ENCODE data around the gene AGFG2.
"Not testable (repeated sequence)": the region's sequence is repeated elsewhere in the genome, so short reads cannot be mapped to it uniquely, and the experiment has no call there.

The AGFG2 gene

GRCh38 chr7:100556541-100556940, 17.5 kb downstream of the AGFG2 start:
- no peak overlapping the region for H3K4me3 ChIP-seq (replicated peaks; ENCODE audit: low read depth, low read length)
- DNase-seq (ENCODE audit: extremely low read depth, low read depth): no peak
- TF ChIP-seq CTCF (IDR thresholded peaks at IDR 0.05; ENCODE audit: low read depth, low read length, missing control alignments): no peak

GRCh38 chr7:100559127-100559526, 20.1 kb downstream of the AGFG2 start:
- TF ChIP-seq CTCF (IDR thresholded peaks at IDR 0.05; ENCODE audit: low read depth, low read length, missing control alignments): no peak
- no peak overlapping the region for H3K4me3 ChIP-seq (replicated peaks; ENCODE audit: low read depth, low read length)
- no peak for DNase-seq (ENCODE audit: extremely low read depth, low read depth)

- no peak for DNase-seq (ENCODE audit: extremely low read depth, low read depth)
Measured at GRCh38 chr7:100561491-100562194, 22.6 kb downstream of the AGFG2 start.

GRCh38 chr7:100562195-100563099, 23.4 kb downstream of the AGFG2 start:
- no peak for DNase-seq (ENCODE audit: extremely low read depth, low read depth)
- TF ChIP-seq CTCF (IDR thresholded peaks at IDR 0.05; ENCODE audit: low read depth, low read length, missing control alignments): no peak
- no peak overlapping the region for H3K4me3 ChIP-seq (replicated peaks; ENCODE audit: low read depth, low read length)

More at GRCh38 chr7:100561491-100562194, 22.6 kb downstream of the AGFG2 start:
- no peak overlapping the region for H3K4me3 ChIP-seq (replicated peaks; ENCODE audit: low read depth, low read length)
- TF ChIP-seq CTCF (IDR thresholded peaks at IDR 0.05; ENCODE audit: low read depth, low read length, missing control alignments): no peak

GRCh38 chr7:100563100-100563564, 24.1 kb downstream of the AGFG2 start:
- no peak for DNase-seq (ENCODE audit: extremely low read depth, low read depth)
- H3K4me3 ChIP-seq (replicated peaks; ENCODE audit: low read depth, low read length): no peak overlapping the region
- TF ChIP-seq CTCF (IDR thresholded peaks at IDR 0.05; ENCODE audit: low read depth, low read length, missing control alignments): no peak

- no peak overlapping the region for H3K4me3 ChIP-seq (replicated peaks; ENCODE audit: low read depth, low read length)
- DNase-seq (ENCODE audit: extremely low read depth, low read depth): no peak
- peak; percentile 99 for TF ChIP-seq CTCF (IDR thresholded peaks at IDR 0.05; ENCODE audit: low read depth, low read length, missing control alignments)
Measured at GRCh38 chr7:100563809-100564400, 24.9 kb downstream of the AGFG2 start.

- DNase-seq (ENCODE audit: extremely low read depth, low read depth); H3K4me3 ChIP-seq (replicated peaks; ENCODE audit: low read depth, low read length): not testable (repeated sequence)
Measured at GRCh38 chr7:100564405-100564804, 25.4 kb downstream of the AGFG2 start.
